NCI-H345 treated with DMSO at 0.1 percent for 48 hours (cell line): ENCODE results near the gene MAPK10.
"Not testable (repeated sequence)": the region's sequence is repeated elsewhere in the genome, so short reads cannot be mapped to it uniquely, and the experiment has no call there.

ENCODE experiments used
- DNase-seq: peaks from one replicate; lab custom pipeline; 2025; ENCODE audit not compliant: unreplicated experiment; lab: John Stamatoyannopoulos, UW

The MAPK10 gene

GRCh38 chr4:86043755-86044592 is 315.9 kb downstream of the MAPK10 start:
- DNase-seq = peak; percentile 16

GRCh38 chr4:86038037-86038436 is 321.8 kb downstream of the MAPK10 start:
- no peak for DNase-seq

- DNase-seq = no peak
Measured at GRCh38 chr4:86036736-86037135, 323.1 kb downstream of the MAPK10 start.

- DNase-seq = no peak
Measured at GRCh38 chr4:86035688-86036087, 324.2 kb downstream of the MAPK10 start.

GRCh38 chr4:86034616-86035015 is 325.2 kb downstream of the MAPK10 start:
- DNase-seq = no peak

- no peak for DNase-seq
Measured at GRCh38 chr4:86033171-86033570, 326.7 kb downstream of the MAPK10 start.

- DNase-seq = no peak
Measured at GRCh38 chr4:86032476-86033022, 327.3 kb downstream of the MAPK10 start.

GRCh38 chr4:86031927-86032326 is 327.9 kb downstream of the MAPK10 start:
- no peak for DNase-seq

- no peak for DNase-seq
Measured at GRCh38 chr4:86026720-86027119, 333.1 kb downstream of the MAPK10 start.

- DNase-seq = not testable (repeated sequence)
Measured at GRCh38 chr4:86021671-86022070, 338.2 kb downstream of the MAPK10 start.

GRCh38 chr4:86019906-86020305 is 339.9 kb downstream of the MAPK10 start:
- DNase-seq = no peak

GRCh38 chr4:86019362-86019761 is 340.5 kb downstream of the MAPK10 start:
- DNase-seq = no peak

GRCh38 chr4:86015412-86016350 is 344.2 kb downstream of the MAPK10 start:
- DNase-seq = no peak

- DNase-seq = no peak
Measured at GRCh38 chr4:86014599-86014998, 345.3 kb downstream of the MAPK10 start.

- no peak for DNase-seq
Measured at GRCh38 chr4:86013621-86014020, 346.2 kb downstream of the MAPK10 start.

GRCh38 chr4:86011117-86011516 is 348.7 kb downstream of the MAPK10 start:
- no peak for DNase-seq

- DNase-seq = no peak
Measured at GRCh38 chr4:86007042-86007441, 352.8 kb downstream of the MAPK10 start.

- no peak for DNase-seq
Measured at GRCh38 chr4:86006057-86006456, 353.8 kb downstream of the MAPK10 start.

- DNase-seq = no peak
Measured at GRCh38 chr4:86004030-86004429, 355.8 kb downstream of the MAPK10 start.

GRCh38 chr4:86001591-86001990 is 358.3 kb downstream of the MAPK10 start:
- DNase-seq = no peak

GRCh38 chr4:85995361-85995760 is 364.5 kb downstream of the MAPK10 start:
- no peak for DNase-seq

- DNase-seq = no peak
Measured at GRCh38 chr4:85994576-85994975, 365.3 kb downstream of the MAPK10 start.
